Large intestine (tissue), 3 donors: ENCODE data around the gene CACNA1A. TPM values are rescaled to one million over a fixed set of nuclear protein-coding genes. Genes with fewer than 3 reads are reported as not detected.
"Not testable (repeated sequence)": the region's sequence is repeated elsewhere in the genome, so short reads cannot be mapped to it uniquely, and the experiment has no call there.

Experiments
- DNase-seq, 2 donors: peaks; one replicate each; pipeline versions ENCODE4 v3.0.0 to v3.0.0-alpha.2; 2013
- H3K27ac ChIP-seq: one replicate; pipeline ENCODE4 v1.5.1; 2013; ENCODE audit warnings: low read length
- H3K27me3 ChIP-seq: 2 replicates; pipeline ENCODE4 v1.6.1; 2013; ENCODE audit warnings: low read length; ENCODE audit not compliant: control insufficient read depth, insufficient read depth
- H3K36me3 ChIP-seq: 2 replicates; pipeline ENCODE4 v1.6.1; 2013; ENCODE audit warnings: low read length; ENCODE audit not compliant: control insufficient read depth, insufficient read depth
- H3K4me1 ChIP-seq: one replicate; pipeline ENCODE4 v1.6.1; 2013; ENCODE audit warnings: low read length; ENCODE audit not compliant: control insufficient read depth, insufficient read depth
- H3K4me3 ChIP-seq: one replicate; pipeline ENCODE4 v1.5.1; 2013; ENCODE audit warnings: low read length
- H3K9me3 ChIP-seq: one replicate; pipeline ENCODE4 v1.6.1; 2013; ENCODE audit warnings: mild to moderate bottlenecking, low read depth, low read length, moderate library complexity; ENCODE audit not compliant: control insufficient read depth
- whole genome bisulfite sequencing: methylation state at CpG from one replicate; pipeline ENCODE4 v1.1.5; 2013; ENCODE audit warnings: low lambda C conversion rate; ENCODE audit not compliant: insufficient coverage; 5-methylcytosine and 5-hydroxymethylcytosine counted together
- polyA plus RNA-seq: library from polyadenylated mRNA; unstranded; fragments of 120-200 nt; gene quantifications from one replicate; pipeline ENCODE4 v1.2.1, GENCODE V29; 2013

CACNA1A gene
- polyA plus RNA-seq, 1 donor = 14.8 TPM

GRCh38 chr19:13206587-13206986, 299.7 kb downstream of the CACNA1A start:
- no peak overlapping the region for H3K27ac ChIP-seq
- 63% methylated on average over 1 of the region's 5 CpGs for WGBS
- no peaks in the 10 kb centered on the region for H3K9me3 ChIP-seq
- no peak for DNase-seq
- no peaks in the 10 kb centered on the region for H3K4me1 ChIP-seq
- H3K36me3 ChIP-seq = no peaks in the 10 kb centered on the region
- no peak overlapping the region for H3K4me3 ChIP-seq
- H3K27me3 ChIP-seq = no peaks in the 10 kb centered on the region

DNA sequence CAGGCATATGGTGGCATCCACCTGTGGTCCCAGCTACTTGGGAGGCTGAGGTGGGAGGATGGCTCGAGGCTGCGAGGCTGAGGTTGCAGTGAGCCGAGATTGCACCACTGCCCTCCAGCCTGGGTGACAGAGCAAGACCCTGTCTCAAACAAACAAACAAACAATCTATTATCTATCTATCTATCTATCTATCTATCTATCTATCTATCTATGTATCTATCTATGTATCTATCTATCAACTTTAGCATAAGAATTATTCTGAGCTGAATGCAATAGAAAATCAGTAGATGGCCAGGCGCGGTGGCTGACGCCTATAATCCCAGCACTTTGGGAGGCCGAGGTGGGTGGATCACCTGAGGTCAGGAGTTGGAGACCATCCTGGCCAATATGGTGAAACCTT, 304.2 kb downstream of the CACNA1A start:
- not testable (repeated sequence) for H3K4me3 ChIP-seq, DNase-seq, H3K27me3 ChIP-seq, H3K27ac ChIP-seq, H3K9me3 ChIP-seq, H3K36me3 ChIP-seq, H3K4me1 ChIP-seq
- no CpG with 5 or more reads among the region's 7 CpGs for WGBS

- no peak for DNase-seq
These were observed 307.6 kb downstream of the CACNA1A start for GRCh38 chr19:13198634-13199033.

GRCh38 chr19:13195678-13196077, 310.6 kb downstream of the CACNA1A start:
- H3K27me3 ChIP-seq = no peaks in the 10 kb centered on the region
- WGBS = no CpG with 5 or more reads among the region's 11 CpGs
- no peak overlapping the region for H3K4me3 ChIP-seq
- H3K4me1 ChIP-seq = peaks cover 24% of the 10 kb centered on the region
- DNase-seq = peak; percentile 86 to 89
- no peaks in the 10 kb centered on the region for H3K36me3 ChIP-seq
- peak overlapping the region; percentile 72 for H3K27ac ChIP-seq
- no peaks in the 10 kb centered on the region for H3K9me3 ChIP-seq

More at GRCh38 chr19:13198634-13199033, 307.6 kb downstream of the CACNA1A start:
- Histone ChIP-seq H3K36me3 (no peaks in the 10 kb centered on the region), H3K9me3 (no peaks in the 10 kb centered on the region), H3K4me1 (peaks cover 15% of the 10 kb centered on the region), H3K27me3 (no peaks in the 10 kb centered on the region), H3K4me3 (no peak overlapping the region), H3K27ac (no peak overlapping the region)
- no CpG with 5 or more reads among the region's 18 CpGs for WGBS

- DNase-seq = peak; percentile 93 to 99
- peak overlapping the region; percentile 98 for H3K27ac ChIP-seq
These were observed 315.3 kb downstream of the CACNA1A start for GRCh38 chr19:13190781-13191540.

DNA sequence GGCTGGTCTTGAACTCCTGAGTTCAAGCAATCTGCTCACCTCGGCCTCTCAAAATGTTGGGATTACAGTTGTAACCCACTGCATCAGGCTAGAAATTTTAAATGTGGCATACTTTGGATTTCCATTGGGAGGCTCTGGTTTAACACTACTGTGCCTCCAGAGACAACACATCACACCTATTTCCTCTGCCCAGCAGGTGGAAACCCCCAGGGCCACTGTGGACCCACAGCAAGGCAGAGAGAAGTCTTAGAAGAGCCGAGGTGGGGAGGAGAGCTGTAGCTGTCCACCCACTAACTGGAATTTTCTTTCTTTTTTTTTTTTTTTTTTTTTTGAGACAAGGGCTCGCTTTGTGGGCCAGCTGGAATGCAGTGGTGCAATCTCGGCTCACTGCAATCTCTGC, 316.7 kb downstream of the CACNA1A start:
- Histone ChIP-seq H3K27me3 (no peaks in the 10 kb centered on the region), H3K4me3 (no peak overlapping the region), H3K4me1 (peaks cover 14% of the 10 kb centered on the region), H3K27ac (no peak overlapping the region), H3K9me3 (no peaks in the 10 kb centered on the region), H3K36me3 (no peaks in the 10 kb centered on the region)
- DNase-seq = no peak
- no CpG with 5 or more reads among the region's 4 CpGs for WGBS

More at GRCh38 chr19:13190781-13191540, 315.3 kb downstream of the CACNA1A start:
- no CpG with 5 or more reads among the region's 19 CpGs for WGBS
- H3K4me1 ChIP-seq = peaks cover 25% of the 10 kb centered on the region
- H3K36me3 ChIP-seq = no peaks in the 10 kb centered on the region
- no peaks in the 10 kb centered on the region for H3K9me3 ChIP-seq
- no peak overlapping the region for H3K4me3 ChIP-seq
- no peaks in the 10 kb centered on the region for H3K27me3 ChIP-seq

DNA sequence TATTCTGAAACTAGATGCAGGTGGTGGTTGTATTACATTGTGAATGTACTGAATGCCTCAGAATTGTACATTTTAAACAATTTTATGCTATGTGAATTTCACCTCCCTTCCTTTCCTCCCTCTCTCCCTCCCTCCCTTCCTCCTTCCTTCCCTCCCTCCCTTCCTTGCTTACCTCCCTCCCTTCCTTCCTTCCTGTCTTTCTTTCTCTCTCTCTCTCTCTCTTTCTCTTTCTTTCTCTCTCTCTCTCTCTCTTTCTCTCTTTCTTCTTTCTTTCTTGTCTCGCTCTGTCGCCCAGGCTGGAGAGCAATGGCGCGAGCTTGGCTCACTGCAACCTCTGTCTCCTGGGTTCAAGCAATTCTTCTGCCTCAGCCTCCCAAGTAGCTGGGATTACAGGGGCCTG, 318.9 kb downstream of the CACNA1A start:
- WGBS = 93% methylated on average over 4 of the region's 4 CpGs
- Histone ChIP-seq H3K27me3 (no peaks in the 10 kb centered on the region), H3K4me1 (peaks cover 10% of the 10 kb centered on the region), H3K9me3 (no peaks in the 10 kb centered on the region), H3K4me3 (no peak overlapping the region), H3K36me3 (no peaks in the 10 kb centered on the region), H3K27ac (no peak overlapping the region)
- DNase-seq = no peak

DNA sequence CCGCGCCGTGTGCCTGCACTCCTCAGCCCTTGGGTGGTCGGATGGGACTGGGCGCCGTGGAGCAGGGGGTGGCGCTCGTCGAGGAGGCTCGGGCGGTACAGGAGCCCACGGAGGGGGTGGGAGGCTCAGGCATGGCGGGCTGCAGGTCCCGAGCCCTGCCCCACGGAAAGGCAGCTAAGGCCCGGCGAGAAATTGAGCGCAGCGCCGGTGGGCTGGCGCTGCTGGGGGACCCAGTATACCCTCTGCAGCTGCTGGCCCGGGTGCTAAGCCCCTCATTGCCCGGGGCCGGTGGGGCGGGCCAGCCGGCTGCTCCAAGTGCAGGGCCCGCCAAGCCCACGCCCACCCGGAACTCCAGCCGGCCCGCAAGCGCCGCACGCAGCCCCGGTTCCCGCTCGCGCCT, 319.6 kb downstream of the CACNA1A start:
- H3K27ac ChIP-seq, H3K27me3 ChIP-seq, H3K9me3 ChIP-seq, DNase-seq, H3K36me3 ChIP-seq, H3K4me3 ChIP-seq: not testable (repeated sequence)
- H3K4me1 ChIP-seq = peaks cover 14% of the 10 kb centered on the region
- WGBS = no CpG with 5 or more reads among the region's 38 CpGs

DNA sequence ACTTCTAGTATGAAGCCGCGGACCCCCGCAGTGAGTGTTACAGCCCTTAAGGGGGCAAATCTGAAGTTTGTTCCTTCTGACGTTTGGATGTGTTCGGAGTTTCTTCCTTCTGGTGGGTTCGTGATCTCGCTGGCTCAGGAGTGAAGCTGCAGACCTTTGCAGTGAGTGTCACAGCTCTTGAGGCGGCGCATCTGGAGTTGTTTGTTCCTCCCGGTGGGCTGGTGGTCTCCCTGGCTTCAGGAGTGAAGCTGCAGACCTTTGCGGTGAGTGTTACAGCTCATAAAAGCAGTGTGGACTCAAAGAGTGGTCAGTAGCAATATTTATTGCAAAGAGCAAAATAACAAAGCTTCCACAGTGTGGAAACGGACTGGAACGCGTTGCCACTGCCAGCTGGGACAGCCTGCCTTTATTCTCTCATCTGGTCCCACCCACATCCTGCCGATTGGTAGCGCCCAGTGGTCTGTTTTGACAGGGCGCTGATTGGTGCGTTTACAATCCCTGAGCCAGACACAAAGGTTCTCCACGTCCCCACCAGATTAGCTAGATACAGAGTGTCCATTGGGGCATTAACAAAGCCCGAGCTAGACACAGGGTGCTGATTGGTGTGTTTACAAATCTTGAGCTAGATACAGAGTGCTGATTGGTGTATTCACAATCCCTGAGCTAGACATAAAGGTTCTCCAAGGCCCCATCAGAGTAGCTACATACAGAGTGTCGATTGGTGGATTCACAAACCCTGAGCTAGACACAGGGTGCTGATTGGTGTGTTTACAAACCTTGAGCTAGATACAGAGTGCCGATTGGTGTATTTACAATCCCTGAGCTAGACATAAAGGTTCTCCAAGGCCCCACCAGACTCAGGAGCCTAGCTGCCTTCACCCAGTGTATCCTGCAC, 320.3 kb downstream of the CACNA1A start:
- H3K27ac ChIP-seq, H3K27me3 ChIP-seq, H3K4me3 ChIP-seq, DNase-seq, H3K9me3 ChIP-seq, H3K36me3 ChIP-seq: not testable (repeated sequence)
- no CpG with 5 or more reads among the region's 22 CpGs for WGBS
- peaks cover 11% of the 10 kb centered on the region for H3K4me1 ChIP-seq

- H3K27ac ChIP-seq, H3K9me3 ChIP-seq, DNase-seq, H3K36me3 ChIP-seq, H3K4me3 ChIP-seq, H3K27me3 ChIP-seq, H3K4me1 ChIP-seq: not testable (repeated sequence)
- no CpG with 5 or more reads among the region's 23 CpGs for WGBS
These were observed 321.4 kb downstream of the CACNA1A start for GRCh38 chr19:13184926-13185325.
